ENCODE results near the gene S100PBP.

Gene S100PBP

GRCh38 chr1:32830092-32830852 lies 12.8 kb downstream of the S100PBP start:
- DNase-seq, result no peak

- DNase-seq, result no peak
These were observed 14.4 kb downstream of the S100PBP start for GRCh38 chr1:32831878-32832277.

DNA sequence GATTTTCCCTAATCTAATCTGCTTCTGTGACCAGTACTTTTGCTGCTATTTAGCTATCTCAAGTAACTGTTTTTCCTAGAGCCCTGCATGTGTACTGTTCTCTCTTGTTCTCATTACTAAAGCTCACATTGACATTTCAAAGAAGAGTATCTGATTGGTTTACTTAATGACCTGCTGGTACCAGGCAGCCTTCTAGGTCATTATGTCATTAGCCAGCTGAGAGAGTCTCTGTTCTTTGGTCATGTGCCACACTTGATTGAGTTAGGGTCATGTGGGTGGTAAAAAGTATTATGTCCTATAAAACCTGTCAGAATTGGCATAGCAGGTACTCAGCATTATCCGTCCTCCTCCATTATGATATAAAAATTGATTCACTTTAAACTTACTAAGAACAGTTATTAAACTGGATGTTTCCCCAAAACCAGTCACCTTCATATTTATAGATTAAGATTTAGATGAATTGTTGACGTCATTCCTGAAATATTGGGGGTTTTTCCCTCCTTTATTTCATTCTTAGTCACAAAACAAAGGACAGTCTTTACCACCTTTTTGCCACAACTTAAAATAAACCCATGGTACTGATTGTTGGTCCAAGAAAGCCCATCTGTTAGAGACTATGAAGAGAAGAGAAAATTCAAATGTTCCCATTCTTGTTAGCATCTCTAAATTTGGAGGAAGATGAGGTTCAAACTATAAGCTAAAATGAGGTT lies 31.1 kb downstream of the S100PBP start:
- DNase-seq, result no peak

DNA sequence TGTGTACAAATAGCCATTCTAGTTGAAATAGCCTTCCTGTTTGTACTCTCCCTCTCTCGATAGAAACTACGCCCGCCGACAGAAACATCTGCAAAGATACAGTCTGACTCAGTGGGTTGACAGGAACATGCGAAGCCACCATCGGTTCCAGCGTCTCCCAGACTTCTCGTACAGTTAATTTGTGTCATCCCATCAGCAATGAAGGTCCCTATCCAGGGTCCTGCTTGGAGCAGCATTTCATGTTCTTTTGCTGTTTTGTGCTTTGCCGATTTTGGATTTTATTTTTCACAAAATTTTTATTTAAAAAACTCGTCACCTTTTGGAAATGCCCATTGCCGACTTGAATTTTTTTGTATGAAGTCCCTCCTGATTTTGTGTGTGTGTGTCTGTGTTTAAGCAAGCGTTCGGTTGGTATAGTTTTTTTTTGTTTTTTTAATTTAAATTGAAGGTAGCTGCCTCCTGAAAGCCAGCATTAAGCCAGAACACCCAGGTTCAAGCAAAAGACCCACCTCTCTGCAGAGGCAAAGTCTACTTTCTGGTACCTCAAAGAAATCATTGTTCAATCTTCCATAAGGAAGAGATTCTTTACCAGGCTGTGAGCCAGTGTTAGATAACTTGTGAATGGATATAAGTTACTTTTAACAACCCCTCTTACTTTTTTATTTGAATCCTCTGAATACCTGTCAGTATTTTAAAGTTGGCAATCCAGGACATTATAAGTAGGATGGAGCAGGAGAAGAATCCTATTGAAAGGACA lies 38.6 kb downstream of the S100PBP start:
- no peak for DNase-seq

GRCh38 chr1:32858136-32858535 lies 40.7 kb downstream of the S100PBP start:
- DNase-seq, result no peak

- DNase-seq, result no peak
These were observed 41.3 kb downstream of the S100PBP start for GRCh38 chr1:32858791-32859190.

DNA sequence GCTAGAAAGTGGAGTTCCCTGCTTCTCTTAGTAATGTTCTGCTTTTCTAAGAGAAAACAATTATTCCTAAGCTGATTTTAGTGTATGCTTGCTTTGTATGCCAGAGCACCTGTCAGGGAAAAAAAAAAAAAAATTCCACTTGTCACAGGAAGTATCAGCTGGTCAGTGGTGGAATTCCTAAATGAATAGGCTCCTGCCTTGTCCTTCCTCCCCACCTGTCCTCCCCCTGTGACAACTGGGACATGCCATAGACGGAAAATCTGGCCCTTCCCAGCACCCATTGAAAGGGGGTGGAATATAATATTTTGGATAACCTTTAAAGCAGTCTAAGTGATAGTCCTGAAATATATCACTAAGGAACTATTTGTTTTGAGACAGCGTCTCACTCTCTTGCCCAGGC lies 42.5 kb downstream of the S100PBP start:
- DNase-seq, result no peak

DNA sequence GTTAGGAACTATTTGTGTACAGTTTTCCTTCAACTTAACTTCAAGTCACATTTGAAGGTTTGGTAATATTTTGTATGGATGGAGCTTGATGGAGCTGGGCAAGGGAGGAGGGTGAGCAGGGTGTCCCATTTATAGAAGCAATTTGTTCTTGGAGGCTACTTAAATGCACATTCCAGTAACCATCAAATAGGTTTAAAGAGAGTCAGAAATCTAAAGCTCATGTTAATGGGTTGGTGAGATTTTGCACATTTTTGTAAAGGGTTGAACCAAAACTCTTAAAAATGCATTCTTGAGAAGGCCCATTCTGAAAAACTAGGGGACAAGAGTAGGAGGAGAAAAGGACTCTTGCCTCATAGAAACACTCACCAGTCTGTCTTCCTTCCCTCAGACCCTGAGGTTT lies 43.1 kb downstream of the S100PBP start:
- DNase-seq, result no peak

DNA sequence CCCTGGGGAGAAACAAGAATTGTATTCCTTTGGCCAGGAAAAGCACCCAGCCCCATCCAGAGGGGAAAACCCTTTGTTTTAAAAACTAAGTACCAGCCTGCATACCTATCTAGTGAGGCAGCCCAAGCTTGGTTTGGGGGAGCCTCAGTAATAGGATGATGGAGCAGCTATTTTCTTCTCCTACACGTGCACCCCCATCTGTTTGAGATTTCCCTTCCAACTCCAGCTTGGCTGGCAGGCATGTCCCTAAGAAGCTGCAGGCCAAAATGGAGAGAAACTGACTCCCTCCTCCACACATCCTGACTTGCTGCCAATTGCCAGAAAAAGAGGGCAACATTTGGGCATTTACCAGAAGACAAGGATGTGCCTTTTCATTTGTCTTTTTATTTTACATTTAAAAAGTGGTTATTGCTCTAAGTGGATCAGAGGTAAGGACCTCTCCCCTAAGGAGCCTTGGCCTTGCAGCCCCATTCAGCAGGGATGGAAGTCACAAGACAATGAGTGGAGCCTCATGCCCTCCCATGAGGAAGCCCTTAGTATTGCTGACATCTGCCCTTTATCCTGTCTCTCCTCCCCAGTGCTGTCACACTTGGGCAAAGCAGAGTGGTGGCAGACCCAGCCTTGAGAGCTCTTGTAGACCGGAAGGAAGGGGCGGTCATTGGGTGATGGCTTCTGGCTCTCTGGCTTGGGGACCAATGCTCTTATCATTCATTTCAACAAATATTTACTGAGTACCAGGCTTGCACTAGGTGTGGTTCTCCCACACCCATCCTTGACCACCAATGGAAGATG lies 44.6 kb downstream of the S100PBP start:
- DNase-seq, result peak; percentile 65 to 77

- no peak for DNase-seq
These were observed 45.9 kb downstream of the S100PBP start for GRCh38 chr1:32863218-32863880.

DNA sequence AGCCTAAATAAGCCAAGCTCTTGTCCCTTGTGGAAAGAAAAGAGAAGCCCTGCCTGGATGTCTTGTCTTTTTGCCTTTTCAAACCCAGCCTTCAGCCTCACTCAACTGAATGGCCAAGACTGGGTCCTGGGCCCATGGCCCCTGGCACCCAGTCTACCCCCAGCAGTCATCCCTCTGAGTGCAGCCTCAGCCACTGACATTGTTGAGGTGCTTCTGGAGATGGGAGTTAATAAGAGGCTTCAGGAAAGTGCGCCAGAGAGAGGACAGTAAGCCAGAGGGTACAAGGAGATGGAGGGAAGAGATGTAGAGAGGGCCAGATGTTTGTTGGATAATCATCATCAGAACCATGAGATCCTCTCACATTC lies 46.4 kb downstream of the S100PBP start:
- no peak for DNase-seq

GRCh38 chr1:32864375-32865019 lies 47.0 kb downstream of the S100PBP start:
- no peak for DNase-seq

DNA sequence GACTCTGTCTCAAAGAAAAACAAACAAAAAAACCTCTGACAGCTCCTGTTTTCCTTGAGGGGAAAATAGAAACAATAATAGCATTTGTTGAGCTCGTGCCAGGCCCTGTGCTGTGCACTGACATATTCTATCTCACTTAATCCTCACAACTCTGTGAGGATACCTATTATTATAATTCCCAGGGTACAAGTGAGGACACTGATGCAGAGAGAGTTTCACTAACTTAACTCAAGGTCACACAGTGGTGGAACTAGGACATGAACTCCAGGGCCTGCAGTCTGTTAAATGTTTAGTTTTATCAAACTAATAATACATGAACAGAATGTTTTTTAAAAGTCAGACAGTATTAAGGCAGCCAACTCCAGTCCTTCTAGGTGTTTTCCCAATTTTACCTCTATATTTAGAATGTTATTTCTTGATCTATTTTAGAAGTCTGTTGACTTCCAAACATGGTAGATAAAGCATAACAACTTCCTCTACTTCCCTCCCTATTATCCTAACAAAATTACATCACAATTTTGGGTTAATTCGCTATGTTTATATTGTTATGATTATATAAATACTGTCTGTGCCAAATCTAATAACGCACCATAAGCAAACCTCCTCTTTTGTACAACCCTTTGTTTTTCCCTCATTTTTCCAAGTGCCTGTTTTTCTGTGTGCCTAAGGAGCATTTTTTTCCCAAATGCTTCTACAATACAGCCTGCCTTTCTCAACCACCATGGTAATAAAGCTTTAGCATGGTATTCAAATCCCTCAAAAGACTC lies 48.4 kb downstream of the S100PBP start:
- DNase-seq, result no peak

- DNase-seq, result no peak
These were observed 49.7 kb downstream of the S100PBP start for GRCh38 chr1:32867151-32867550.

- DNase-seq, result no peak
These were observed 50.2 kb downstream of the S100PBP start for GRCh38 chr1:32867671-32868070.

GRCh38 chr1:32868085-32868484 lies 50.6 kb downstream of the S100PBP start:
- no peak for DNase-seq

DNA sequence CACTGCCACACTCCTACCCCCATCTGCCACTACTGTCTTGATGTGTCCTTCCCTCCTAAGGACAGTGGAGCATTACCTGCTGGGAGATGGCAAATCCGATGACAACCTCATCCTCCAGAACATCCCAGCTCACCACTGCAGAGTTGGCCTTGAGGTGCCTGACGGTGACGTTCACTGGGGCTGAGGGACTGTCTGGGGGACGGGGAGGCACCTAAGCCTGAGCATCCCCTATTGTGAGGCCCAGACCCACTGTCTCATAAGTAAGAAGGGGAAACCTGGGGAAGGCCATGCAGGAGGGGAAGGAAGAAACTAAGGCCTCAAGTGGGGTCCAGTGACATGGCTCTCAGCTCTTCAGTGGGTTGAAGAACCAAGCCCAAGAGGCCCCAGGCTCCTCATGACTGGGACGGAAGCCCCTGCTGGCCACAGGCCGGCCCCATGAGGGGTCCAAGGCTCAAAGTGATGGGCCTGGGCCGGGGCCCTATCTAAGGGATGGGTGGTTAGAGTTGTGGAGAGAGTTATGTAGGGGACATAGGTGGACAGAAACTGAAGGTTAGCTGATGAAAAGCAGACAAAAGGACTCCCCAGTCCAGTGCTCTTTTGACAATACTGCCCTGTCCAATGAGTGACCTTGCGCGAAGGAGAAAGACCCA lies 51.5 kb downstream of the S100PBP start:
- no peak for DNase-seq

DNA sequence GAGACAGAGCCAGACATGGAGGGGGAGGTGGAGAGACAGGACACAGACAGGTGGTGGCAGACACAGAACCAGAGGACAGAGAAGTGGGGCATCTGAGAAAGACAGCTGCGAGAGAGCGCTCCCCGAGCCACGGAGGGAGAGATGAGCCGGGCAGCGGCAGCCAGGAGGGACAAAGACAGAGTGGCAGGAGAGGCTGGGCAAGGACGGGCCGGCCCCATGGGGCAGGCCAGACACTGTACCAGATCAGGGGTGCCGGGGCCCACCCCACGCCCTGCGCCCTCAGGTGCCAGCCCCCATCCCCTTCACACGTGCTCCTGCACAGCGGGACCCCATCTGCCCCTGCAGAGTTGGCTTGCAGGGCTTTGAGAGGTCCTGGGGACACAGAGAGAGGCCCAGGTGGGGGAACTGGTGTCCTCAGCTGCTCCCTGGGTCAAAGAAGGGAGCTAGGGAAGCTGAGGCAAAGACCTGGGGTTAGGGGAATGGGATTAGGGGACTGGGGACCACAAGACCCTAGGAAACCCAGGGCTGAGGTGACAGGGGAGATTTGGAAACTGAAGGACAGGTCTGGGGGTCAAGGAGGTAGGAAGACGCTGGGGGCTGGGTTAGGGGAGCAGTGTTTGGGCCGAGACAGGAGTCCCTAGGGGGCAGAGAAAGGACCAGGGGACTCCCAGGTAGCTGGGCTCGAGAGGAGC lies 52.6 kb downstream of the S100PBP start:
- no peak for DNase-seq

DNA sequence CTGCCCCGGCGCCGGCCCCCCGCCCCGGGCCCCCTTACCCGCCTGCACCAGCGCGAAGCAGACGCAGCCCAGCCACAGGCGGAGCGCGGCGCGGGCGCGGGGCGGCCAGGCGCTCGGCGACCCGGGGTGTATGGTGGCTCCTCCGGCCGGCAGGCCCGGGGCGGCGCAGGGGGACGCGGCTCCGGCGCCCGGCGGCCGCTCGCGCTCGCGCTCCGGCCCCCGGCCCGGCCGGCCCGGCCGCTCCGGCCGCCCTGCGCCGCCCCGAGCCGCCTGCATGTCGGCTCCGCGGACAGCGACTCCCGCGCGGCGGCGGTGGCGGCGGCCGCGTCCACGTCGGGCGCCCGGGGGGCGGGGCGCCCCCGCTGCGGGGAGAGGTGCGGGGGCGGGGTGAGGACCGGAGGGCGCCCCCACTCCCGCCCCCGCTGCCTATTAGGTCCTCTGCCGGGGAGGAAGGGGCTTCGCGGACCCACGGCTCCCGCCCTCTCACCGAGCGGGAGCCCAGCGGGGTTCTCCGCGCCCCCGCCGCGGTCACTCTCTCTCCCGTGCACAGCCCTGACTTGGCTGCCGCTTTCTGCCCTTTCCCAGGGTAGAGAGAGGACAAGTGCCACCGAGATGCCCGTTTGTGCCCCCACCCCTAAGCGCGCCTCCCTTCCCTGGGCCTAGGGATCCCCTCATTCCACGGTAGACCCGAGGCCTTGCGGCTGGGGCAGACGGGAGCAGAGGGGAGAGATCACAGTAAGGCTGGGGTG lies 53.3 kb downstream of the S100PBP start, which contains the start of gene FNDC5:
Gene FNDC5, minus strand, starts transcription at position 298 of the 749 bp plus-strand sequence.
- DNase-seq, result no peak
